ENCODE data around the gene ABCG4.
A peak's percentile ranks its signal among the peaks of the same experiment; 100 is the strongest.

The ABCG4 gene

DNA sequence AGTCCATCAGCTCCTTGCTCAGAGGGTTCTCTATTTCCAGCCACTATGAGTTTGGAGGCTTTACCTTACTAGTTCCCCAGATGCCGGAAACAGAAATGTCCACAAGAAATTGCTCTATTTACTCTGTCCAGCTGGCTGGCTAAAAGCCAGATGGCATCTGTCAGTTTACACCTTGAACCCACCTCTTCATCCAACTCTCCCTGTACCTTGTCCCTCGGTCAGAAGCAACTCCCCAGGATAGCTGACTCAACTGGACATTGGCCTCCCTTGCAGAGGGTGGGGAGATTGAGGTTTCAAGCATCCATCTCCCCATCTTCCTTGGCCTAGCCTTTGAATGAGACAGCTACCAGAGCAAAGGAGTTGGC lies 40.0 kb upstream of the ABCG4 start:
- Mint-ChIP-seq H3K4me1 (peaks cover 42% of the 10 kb centered on the region), H3K27ac (ENCODE audit: low read depth) (peak overlapping the region; percentile 73), H3K4me3 (peak overlapping the region; percentile 90)

DNA sequence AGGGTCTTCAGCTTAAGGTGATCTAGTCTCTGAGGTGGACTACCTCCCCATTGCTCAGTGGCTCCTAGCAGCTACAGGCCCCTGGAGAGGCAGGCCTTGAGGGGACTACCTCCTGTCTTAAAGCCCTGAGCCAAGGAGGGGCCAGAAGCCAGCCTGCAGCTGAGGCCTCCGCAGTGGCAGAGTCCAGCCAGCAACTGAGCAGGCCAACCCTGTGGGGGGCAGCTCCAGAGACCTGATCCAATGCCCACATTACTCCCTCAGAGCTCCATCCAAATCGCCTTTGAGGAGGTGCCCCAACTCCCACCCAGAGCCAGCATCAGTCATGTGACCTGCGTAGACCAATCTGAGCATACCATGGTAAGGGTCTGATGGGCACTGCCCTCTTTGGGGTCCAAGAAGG lies 39.0 kb upstream of the ABCG4 start:
- peaks cover 42% of the 10 kb centered on the region for H3K4me1 Mint-ChIP-seq
- H3K4me3 Mint-ChIP-seq, result peak overlapping the region; percentile 90
- no peaks in the 10 kb centered on the region for H3K9me3 Mint-ChIP-seq
- peaks cover 22% of the 10 kb centered on the region for H3K36me3 Mint-ChIP-seq (ENCODE audit: insufficient read depth)
- DNase-seq (ENCODE audit: low spot score in 2 of 2) (no peak), ATAC-seq (replicated peaks; ENCODE audit: extremely low read depth, poor library complexity, severe bottlenecking) (no peak)
- H3K27me3 Mint-ChIP-seq, result no peaks in the 10 kb centered on the region
- H3K27ac Mint-ChIP-seq (ENCODE audit: low read depth), result no peak overlapping the region

More for the DNA sequence above, 40.0 kb upstream of the ABCG4 start:
- Mint-ChIP-seq H3K36me3 (ENCODE audit: insufficient read depth) (peaks cover 18% of the 10 kb centered on the region), H3K9me3 (no peaks in the 10 kb centered on the region), H3K27me3 (no peaks in the 10 kb centered on the region)
- no peak for DNase-seq (ENCODE audit: low spot score in 2 of 2)
- ATAC-seq (replicated peaks; ENCODE audit: extremely low read depth, poor library complexity, severe bottlenecking), result no peak

DNA sequence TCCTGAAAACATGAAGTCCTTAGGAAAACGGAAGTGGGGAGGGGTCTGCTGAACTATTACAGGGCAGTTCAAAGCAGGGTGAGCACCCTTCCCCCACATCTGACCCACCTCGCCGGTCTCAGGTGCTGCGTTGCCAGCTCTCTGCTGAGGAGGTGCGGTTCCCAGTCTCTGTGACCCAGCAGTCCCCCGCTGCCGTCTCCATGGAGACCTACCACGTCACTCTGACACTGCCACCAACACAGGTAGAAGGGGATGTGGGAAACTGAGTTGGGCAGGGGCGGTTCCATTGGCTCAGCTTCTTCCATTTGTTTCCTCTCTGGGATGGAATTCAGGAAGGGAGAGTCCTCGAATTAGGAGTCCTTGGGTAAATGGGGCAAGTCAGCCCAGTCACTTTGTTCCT lies 38.4 kb upstream of the ABCG4 start:
- H3K4me1 Mint-ChIP-seq, result peaks cover 47% of the 10 kb centered on the region
- ATAC-seq (replicated peaks; ENCODE audit: extremely low read depth, poor library complexity, severe bottlenecking), result no peak
- H3K27ac Mint-ChIP-seq (ENCODE audit: low read depth), result no peak overlapping the region
- no peak for DNase-seq (ENCODE audit: low spot score in 2 of 2)
- no peak overlapping the region for H3K4me3 Mint-ChIP-seq
- no peaks in the 10 kb centered on the region for H3K9me3 Mint-ChIP-seq
- no peaks in the 10 kb centered on the region for H3K27me3 Mint-ChIP-seq
- peaks cover 25% of the 10 kb centered on the region for H3K36me3 Mint-ChIP-seq (ENCODE audit: insufficient read depth)

DNA sequence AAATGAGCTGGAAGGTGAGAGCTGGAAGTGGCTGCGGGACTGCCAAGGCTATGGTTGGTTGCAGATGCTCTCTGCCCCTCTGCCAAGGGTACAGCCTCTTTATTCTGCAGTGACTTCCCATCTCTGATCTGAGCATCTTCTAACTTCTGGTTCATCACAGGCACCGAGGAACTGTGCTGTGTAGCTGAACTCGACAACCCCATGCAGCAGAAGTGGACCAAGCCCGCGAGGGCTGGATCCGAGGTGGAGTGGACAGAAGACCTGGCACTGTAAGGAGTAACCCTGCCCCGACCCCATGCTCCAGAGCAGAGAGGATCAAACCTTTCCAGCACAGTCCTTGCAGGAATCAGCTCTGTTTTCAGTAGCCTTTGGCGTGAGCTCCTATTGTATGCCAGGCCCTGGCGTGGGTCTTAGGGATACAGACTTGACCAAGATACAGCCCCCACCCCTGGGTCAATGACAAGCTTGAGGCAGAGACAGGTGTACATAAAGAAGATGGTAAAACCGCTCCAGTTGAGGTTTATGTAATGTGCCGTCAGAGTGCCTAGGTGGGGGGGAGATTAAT lies 37.4 kb upstream of the ABCG4 start:
- peaks cover 31% of the 10 kb centered on the region for H3K36me3 Mint-ChIP-seq (ENCODE audit: insufficient read depth)
- H3K9me3 Mint-ChIP-seq, result no peaks in the 10 kb centered on the region
- H3K4me3 Mint-ChIP-seq, result no peak overlapping the region
- no peak for ATAC-seq (replicated peaks; ENCODE audit: extremely low read depth, poor library complexity, severe bottlenecking)
- no peak for DNase-seq (ENCODE audit: low spot score in 2 of 2)
- H3K4me1 Mint-ChIP-seq, result peaks cover 47% of the 10 kb centered on the region
- no peak overlapping the region for H3K27ac Mint-ChIP-seq (ENCODE audit: low read depth)
- no peaks in the 10 kb centered on the region for H3K27me3 Mint-ChIP-seq

DNA sequence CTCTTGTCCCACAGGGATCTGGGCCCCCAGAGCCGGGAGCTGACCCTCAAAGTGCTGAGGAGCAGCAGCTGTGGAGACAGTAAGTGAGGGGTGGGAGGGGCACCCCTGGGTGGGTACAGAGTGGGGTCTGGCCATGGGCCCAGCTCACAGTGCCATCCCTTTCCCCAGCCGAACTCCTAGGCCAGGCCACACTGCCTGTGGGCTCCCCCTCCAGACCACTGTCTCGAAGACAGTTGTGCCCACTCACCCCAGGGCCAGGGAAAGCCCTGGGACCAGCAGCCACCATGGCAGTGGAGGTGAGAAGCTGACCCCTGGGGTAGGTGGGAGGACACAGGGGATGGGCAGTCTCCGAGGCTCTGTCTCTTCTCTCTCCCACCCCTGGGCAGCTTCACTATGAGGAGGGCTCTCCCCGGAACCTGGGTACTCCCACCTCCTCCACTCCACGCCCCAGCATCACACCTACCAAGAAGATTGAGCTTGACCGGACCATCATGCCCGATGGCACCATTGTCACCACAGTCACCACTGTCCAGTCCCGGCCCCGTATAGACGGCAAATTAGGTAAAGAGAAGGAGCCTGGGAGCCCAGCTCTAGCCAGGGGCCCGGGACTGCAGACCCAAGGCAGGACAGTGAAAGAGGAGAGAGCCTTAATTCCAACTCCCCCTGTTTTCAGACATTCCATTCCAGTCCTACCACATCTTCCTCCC lies 36.4 kb upstream of the ABCG4 start:
- DNase-seq (ENCODE audit: low spot score in 2 of 2) (no peak), ATAC-seq (replicated peaks; ENCODE audit: extremely low read depth, poor library complexity, severe bottlenecking) (no peak)
- Mint-ChIP-seq H3K9me3 (no peaks in the 10 kb centered on the region), H3K27ac (ENCODE audit: low read depth) (peak overlapping the region; percentile 20), H3K27me3 (no peaks in the 10 kb centered on the region), H3K4me1 (peaks cover 41% of the 10 kb centered on the region), H3K36me3 (ENCODE audit: insufficient read depth) (peaks cover 28% of the 10 kb centered on the region), H3K4me3 (no peak overlapping the region)

DNA sequence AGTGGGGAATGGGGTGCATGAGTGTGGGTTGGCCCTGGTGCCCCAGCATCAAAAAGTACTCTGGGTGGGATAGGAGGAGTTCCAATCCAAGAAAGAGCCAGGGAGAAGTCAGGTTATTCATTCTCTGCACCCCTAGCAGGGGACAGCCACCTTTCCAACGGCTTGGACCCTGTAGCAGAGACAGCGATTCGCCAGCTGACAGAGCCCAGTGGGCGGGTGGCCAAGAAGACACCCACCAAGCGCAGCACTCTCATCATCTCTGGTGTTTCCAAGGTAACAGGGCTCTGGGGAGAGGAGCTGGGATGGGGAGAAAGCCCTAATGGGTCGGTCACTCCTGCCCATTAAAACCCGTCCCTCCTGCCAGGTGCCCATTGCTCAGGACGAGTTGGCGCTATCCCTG lies 35.1 kb upstream of the ABCG4 start:
- Mint-ChIP-seq H3K4me1 (peaks cover 32% of the 10 kb centered on the region), H3K9me3 (no peaks in the 10 kb centered on the region), H3K36me3 (ENCODE audit: insufficient read depth) (peaks cover 26% of the 10 kb centered on the region), H3K27me3 (no peaks in the 10 kb centered on the region), H3K4me3 (no peak overlapping the region), H3K27ac (ENCODE audit: low read depth) (no peak overlapping the region)
- no peak for ATAC-seq (replicated peaks; ENCODE audit: extremely low read depth, poor library complexity, severe bottlenecking)
- DNase-seq (ENCODE audit: low spot score in 2 of 2), result no peak

DNA sequence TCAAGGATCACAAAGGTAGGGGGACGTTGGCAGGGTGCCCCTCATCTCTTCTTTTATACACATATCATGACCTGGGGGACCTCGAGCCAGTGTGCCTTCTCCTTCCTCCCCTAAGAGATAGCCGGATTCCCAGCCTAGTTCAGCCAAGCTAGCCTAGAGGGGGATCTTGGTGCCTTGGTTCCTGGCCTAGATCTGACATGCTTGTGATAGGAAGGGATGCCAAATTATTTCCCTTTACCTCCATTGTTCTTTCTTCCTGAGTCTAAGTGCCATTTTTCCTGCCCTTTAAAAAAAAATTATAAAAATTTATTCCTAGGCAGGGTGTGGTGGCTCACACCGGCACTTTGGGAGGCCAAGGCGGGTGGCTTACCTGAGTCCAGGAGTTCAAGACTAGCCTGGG lies 34.5 kb upstream of the ABCG4 start:
- H3K36me3 Mint-ChIP-seq (ENCODE audit: insufficient read depth), result peaks cover 24% of the 10 kb centered on the region
- H3K27ac Mint-ChIP-seq (ENCODE audit: low read depth), result no peak overlapping the region
- DNase-seq (ENCODE audit: low spot score in 2 of 2), result no peak

DNA sequence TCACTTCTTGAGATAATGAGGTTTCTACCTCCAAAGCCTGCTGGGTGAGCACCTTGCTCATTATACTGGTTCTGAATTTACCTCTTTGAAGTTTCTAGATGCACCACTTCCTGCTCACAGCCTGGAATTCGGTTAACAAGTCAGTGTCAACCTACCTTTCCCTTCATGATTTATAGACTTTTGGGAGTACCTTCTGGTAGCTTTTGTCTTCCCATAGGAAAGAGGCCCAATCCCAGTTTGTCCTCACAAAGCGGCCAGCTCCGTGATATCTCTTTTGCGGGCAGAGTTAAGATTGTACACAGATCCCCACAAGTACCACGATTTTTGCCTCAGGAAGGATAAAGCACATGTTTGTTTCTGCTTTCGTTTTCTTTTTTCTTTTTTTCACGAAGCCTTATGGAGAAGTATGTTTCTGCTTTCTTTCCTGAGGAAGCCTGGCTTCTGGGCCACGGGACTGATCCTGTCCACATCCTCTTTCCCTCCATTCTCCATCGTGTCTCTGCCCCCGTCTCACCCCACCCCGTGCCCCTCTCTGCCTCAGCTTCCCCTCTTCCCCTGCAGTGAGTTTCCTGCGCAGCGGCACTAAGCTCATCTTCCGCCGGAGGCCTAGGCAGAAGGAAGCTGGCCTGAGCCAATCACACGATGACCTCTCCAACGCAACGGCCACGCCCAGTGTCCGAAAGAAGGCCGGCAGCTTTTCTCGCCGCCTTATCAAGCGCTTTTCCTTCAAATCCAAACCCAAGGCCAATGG lies 33.2 kb upstream of the ABCG4 start:
- peak overlapping the region; percentile 44 for H3K4me3 Mint-ChIP-seq

More for the DNA sequence above, 34.5 kb upstream of the ABCG4 start:
- no peak for ATAC-seq (replicated peaks; ENCODE audit: extremely low read depth, poor library complexity, severe bottlenecking)
- Mint-ChIP-seq H3K4me1 (peaks cover 26% of the 10 kb centered on the region), H3K27me3 (no peaks in the 10 kb centered on the region), H3K9me3 (no peaks in the 10 kb centered on the region), H3K4me3 (no peak overlapping the region)

DNA sequence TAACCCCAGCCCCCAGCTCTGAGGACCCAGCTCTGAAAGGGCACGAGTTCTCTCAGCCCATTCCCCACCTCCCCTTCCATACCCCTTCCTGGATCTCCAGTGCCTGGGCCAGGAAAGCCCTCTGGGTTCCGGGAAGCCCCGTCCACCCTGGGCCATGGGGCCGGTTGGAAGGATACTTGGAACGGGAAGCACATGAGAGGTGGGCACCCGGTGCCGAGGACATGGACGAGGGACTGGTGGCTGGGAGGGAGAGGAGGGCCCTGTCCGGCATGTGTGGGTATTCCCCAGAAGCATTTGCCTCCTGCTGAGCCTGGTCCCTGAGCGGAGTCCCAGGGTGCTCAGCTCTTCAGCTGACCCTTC lies 32.6 kb upstream of the ABCG4 start:
- Mint-ChIP-seq H3K4me1 (peaks cover 24% of the 10 kb centered on the region), H3K4me3 (peak overlapping the region; percentile 44), H3K9me3 (no peaks in the 10 kb centered on the region), H3K36me3 (ENCODE audit: insufficient read depth) (peaks cover 17% of the 10 kb centered on the region), H3K27me3 (no peaks in the 10 kb centered on the region), H3K27ac (ENCODE audit: low read depth) (peak overlapping the region; percentile 68)
- ATAC-seq (replicated peaks; ENCODE audit: extremely low read depth, poor library complexity, severe bottlenecking) (no peak), DNase-seq (ENCODE audit: low spot score in 2 of 2) (no peak)

More for the DNA sequence above, 33.2 kb upstream of the ABCG4 start:
- peak; percentile 67 for ATAC-seq (replicated peaks; ENCODE audit: extremely low read depth, poor library complexity, severe bottlenecking)
- Mint-ChIP-seq H3K36me3 (ENCODE audit: insufficient read depth) (peaks cover 19% of the 10 kb centered on the region), H3K9me3 (no peaks in the 10 kb centered on the region), H3K27me3 (no peaks in the 10 kb centered on the region), H3K4me1 (peaks cover 19% of the 10 kb centered on the region), H3K27ac (ENCODE audit: low read depth) (peak overlapping the region; percentile 68)
- no peak for DNase-seq (ENCODE audit: low spot score in 2 of 2)

DNA sequence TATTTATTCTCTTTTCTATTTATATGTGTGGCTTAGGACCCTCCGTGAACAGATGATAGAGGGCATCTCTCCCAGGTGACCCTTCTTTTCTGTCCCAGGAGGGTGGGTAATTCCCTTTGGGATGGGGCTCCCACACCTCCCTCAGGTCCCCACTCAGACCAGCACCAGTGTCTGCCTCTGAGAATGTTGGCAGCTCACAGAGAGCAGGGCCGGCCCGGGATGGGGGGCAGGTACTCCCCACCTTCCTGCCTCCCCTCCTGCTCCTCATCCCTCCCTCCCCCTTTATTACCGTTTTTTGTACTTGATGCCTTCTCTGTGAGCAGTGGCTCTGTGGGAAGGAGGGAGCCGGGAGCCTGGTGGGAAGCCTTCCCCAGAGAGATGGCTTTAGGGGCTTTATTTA lies 32.3 kb upstream of the ABCG4 start:
- H3K4me3 Mint-ChIP-seq, result no peak overlapping the region
- ATAC-seq (replicated peaks; ENCODE audit: extremely low read depth, poor library complexity, severe bottlenecking) (no peak), DNase-seq (ENCODE audit: low spot score in 2 of 2) (no peak)
- H3K4me1 Mint-ChIP-seq, result peaks cover 24% of the 10 kb centered on the region
- H3K36me3 Mint-ChIP-seq (ENCODE audit: insufficient read depth), result peaks cover 16% of the 10 kb centered on the region
- no peaks in the 10 kb centered on the region for H3K9me3 Mint-ChIP-seq
- H3K27me3 Mint-ChIP-seq, result no peaks in the 10 kb centered on the region
- no peak overlapping the region for H3K27ac Mint-ChIP-seq (ENCODE audit: low read depth)

DNA sequence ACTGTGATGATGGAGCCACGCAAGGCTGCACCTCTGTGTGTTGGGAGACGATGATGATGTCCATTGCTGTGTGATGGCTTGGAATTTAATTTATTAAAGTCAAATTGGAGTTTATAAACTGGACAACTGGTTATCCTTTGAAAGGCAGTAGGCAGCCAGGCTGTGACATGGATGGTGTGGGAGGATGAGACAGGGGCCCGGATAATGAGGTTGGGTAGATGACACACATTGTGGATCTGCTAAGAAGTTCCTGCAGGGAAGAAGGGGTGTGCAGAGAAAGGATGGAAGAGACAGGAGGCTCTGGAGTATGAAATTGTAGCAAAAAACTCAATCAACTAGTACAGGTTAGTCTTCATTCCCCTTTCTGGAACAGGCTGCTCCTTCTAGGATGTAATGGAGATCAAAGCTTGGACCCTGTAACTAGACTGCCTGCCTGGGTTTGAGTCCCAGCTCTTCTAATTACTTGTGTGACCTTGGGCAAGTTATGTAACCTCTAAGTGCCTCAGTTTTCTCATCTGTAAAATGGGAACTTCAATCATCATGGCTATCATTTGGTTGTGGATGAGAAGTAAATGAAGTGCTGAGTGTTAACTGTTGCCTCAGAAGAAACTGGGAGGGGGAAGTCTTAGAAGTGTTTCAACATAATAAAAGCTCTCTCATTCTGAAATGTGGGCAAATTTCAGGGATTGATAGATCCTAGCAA lies 31.7 kb upstream of the ABCG4 start:
- no peak overlapping the region for H3K27ac Mint-ChIP-seq (ENCODE audit: low read depth)
- H3K4me1 Mint-ChIP-seq, result peaks cover 29% of the 10 kb centered on the region
- DNase-seq (ENCODE audit: low spot score in 2 of 2), result no peak
- no peak for ATAC-seq (replicated peaks; ENCODE audit: extremely low read depth, poor library complexity, severe bottlenecking)
- peaks cover 16% of the 10 kb centered on the region for H3K36me3 Mint-ChIP-seq (ENCODE audit: insufficient read depth)
- H3K27me3 Mint-ChIP-seq, result no peaks in the 10 kb centered on the region
- H3K4me3 Mint-ChIP-seq, result no peak overlapping the region
- no peaks in the 10 kb centered on the region for H3K9me3 Mint-ChIP-seq

DNA sequence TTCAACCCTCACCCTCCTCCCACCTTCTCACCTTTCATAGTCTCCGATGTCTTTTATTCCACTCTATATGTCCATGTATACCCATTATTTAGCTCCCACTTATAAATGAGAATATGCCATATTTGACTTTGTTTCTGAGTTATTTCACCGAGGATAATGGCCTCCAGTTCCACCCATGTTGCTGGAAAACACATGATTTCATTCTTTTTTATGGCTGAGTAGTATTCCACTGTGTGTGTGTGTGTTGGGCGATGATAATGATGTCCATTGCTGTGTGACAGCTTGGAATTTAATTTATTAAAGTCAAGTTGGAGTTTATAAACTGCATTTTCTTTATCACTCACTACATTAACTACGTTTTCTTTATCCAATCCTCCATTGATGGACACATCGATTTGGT lies 30.6 kb upstream of the ABCG4 start:
- ATAC-seq (replicated peaks; ENCODE audit: extremely low read depth, poor library complexity, severe bottlenecking) (no peak), DNase-seq (ENCODE audit: low spot score in 2 of 2) (no peak)
- H3K4me1 Mint-ChIP-seq, result peaks cover 40% of the 10 kb centered on the region
- H3K36me3 Mint-ChIP-seq (ENCODE audit: insufficient read depth), result peaks cover 18% of the 10 kb centered on the region
- no peak overlapping the region for H3K27ac Mint-ChIP-seq (ENCODE audit: low read depth)
- H3K4me3 Mint-ChIP-seq, result no peak overlapping the region
- no peaks in the 10 kb centered on the region for H3K9me3 Mint-ChIP-seq
- no peaks in the 10 kb centered on the region for H3K27me3 Mint-ChIP-seq

All from central memory CD8-positive, alpha-beta T cell (primary cell).